ENCODE measurements around the gene GNG5.

- TF ChIP-seq TAF1 (IDR thresholded peaks at IDR 0.05; ENCODE audit: borderline replicate concordance, insufficient read depth, low read length) (no peak), SIN3A (IDR thresholded peaks at IDR 0.05; ENCODE audit: borderline replicate concordance, insufficient read depth, low read length) (no peak), REST (IDR thresholded peaks at IDR 0.05; ENCODE audit: insufficient read depth in 1 of 2, low read depth in 2 of 2, low read length in 2 of 2) (no peak), POLR2AphosphoS5 (IDR thresholded peaks at IDR 0.05; ENCODE audit: low read depth, low read length) (no peak)
These were observed 1.5 kb downstream of the GNG5 start for GRCh38 chr1:84504580-84505492.
